Thoracic aorta (tissue), 2 donors: Measurements from ENCODE around the gene VPS35L. TPM values are rescaled to one million over a fixed set of nuclear protein-coding genes. Genes with fewer than 3 reads are reported as not detected.

ENCODE experiments used
- ATAC-seq: fragments of 150-250 bp; one replicate; pipeline ENCODE4 v1.8.0; 2017; ENCODE audit warnings: low read depth; ENCODE audit not compliant: insufficient number of reproducible peaks, low FRiP score
- DNase-seq: peaks from one replicate; pipeline ENCODE4 v3.0.0-alpha.2; 2020; ENCODE audit warnings: low spot score
- H3K27ac ChIP-seq, 2 donors: fragments of 200-600 bp; sonication (generic); 1 replicate in 1 of 2; 2 replicates in 1 of 2; pipeline ENCODE4 v1.5.1; 2016; ENCODE audit warnings: mild to moderate bottlenecking in 2 of 2, moderate library complexity in 2 of 2
- H3K27me3 ChIP-seq: fragments of 200-600 bp; sonication (generic); replicated peaks from 2 replicates; pipeline ENCODE4 v1.6.0; 2016; ENCODE audit warnings: mild to moderate bottlenecking; ENCODE audit not compliant: insufficient read depth
- H3K36me3 ChIP-seq: fragments of 200-600 bp; sonication (generic); one replicate; pipeline ENCODE4 v1.5.1; 2016
- H3K4me1 ChIP-seq, 2 donors: fragments of 200-600 bp; sonication (generic); 1 replicate in 1 of 2; 2 replicates in 1 of 2; pipeline versions ENCODE4 v1.5.1 to v1.6.0; 2016; ENCODE audit warnings: low read depth in 2 of 2, mild to moderate bottlenecking in 1 of 2; ENCODE audit not compliant: control insufficient read depth in 1 of 2
- H3K4me3 ChIP-seq: fragments of 200-600 bp; sonication (generic); 2 replicates; pipeline ENCODE4 v1.5.1; 2016; ENCODE audit warnings: mild to moderate bottlenecking
- H3K9me3 ChIP-seq: fragments of 200-600 bp; sonication (generic); 2 replicates; pipeline ENCODE4 v1.5.1; 2016
- CTCF ChIP-seq: fragments of 200-600 bp; sonication (generic); IDR thresholded peaks from one replicate; pipeline ENCODE4 v1.5.1; 2019; ENCODE audit warnings: antibody characterized with exemption
- total RNA-seq, 2 donors: library from RNA; depleted of rRNA; stranded (reverse); fragments of >200 nt; gene quantifications; one replicate each; pipeline versions ENCODE4 v1.1.0 to v1.2.3, GENCODE V29; 2016

Gene VPS35L
- total RNA-seq, 2 donors from 2014 or later: 38.2 to 41.6 TPM

- Histone ChIP-seq H3K4me3 (no peak overlapping the region), H3K36me3 (peaks cover 14% of the 10 kb centered on the region), H3K27me3 (no peaks in the 10 kb centered on the region), H3K9me3 (no peaks in the 10 kb centered on the region), H3K27ac (no peak overlapping the region), H3K4me1 (no peaks in the 10 kb centered on the region)
- TF ChIP-seq CTCF: no peak
- ATAC-seq: no peak
- no peak for DNase-seq
Observed at GRCh38 chr16:19567560-19567959, 12.1 kb downstream of the VPS35L start.

- no peak for TF ChIP-seq CTCF
- Histone ChIP-seq H3K9me3 (no peaks in the 10 kb centered on the region), H3K4me1 (no peaks in the 10 kb centered on the region), H3K27me3 (no peaks in the 10 kb centered on the region), H3K36me3 (peaks cover 38% of the 10 kb centered on the region), H3K4me3 (no peak overlapping the region), H3K27ac (no peak overlapping the region)
- DNase-seq (no peak), ATAC-seq (no peak)
Observed at GRCh38 chr16:19573997-19574396, 18.5 kb downstream of the VPS35L start.

- no peaks in the 10 kb centered on the region for H3K27me3 ChIP-seq
- H3K4me3 ChIP-seq: no peak overlapping the region
- no peak for ATAC-seq
- peaks cover 36% of the 10 kb centered on the region for H3K36me3 ChIP-seq
- no peaks in the 10 kb centered on the region for H3K4me1 ChIP-seq
- DNase-seq: no peak
- TF ChIP-seq CTCF: no peak
- no peaks in the 10 kb centered on the region for H3K9me3 ChIP-seq
- H3K27ac ChIP-seq: no peak overlapping the region
Observed at GRCh38 chr16:19574615-19575014, 19.1 kb downstream of the VPS35L start.

DNA sequence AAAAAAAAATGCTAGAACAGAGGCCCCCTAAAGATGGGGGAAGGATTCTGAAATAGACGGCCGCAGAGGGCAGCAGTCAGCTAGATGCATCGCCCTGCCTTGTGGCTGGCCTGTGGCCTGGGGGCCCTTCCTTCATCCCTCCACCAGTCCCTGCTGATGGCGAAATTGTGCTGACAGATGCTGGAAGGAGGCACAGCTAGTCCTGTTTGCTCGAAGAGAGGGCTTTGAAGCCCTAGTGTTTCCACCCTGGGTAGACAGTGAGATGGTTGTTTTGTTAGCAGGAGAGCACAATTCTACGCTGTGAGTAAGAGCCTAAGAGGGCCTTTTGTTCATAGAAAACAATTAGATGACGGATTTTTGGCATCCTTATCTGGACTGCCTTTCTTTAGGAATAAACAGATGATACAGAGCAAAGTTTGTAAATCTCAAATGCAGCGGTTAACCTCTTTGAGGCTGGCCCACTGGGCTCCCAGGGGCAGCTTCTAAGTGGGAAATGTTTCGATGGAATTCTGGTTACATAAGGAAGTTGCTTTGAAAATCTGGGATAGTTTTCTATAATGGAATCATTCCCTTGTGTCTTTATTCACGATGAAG lies 23.0 kb downstream of the VPS35L start:
- H3K9me3 ChIP-seq: no peaks in the 10 kb centered on the region
- ATAC-seq: no peak
- H3K27ac ChIP-seq: peak overlapping the region in 1 of 2 donors; percentile 10
- H3K27me3 ChIP-seq: no peaks in the 10 kb centered on the region
- no peaks in the 10 kb centered on the region for H3K4me1 ChIP-seq
- no peak for DNase-seq
- no peak overlapping the region for H3K4me3 ChIP-seq
- TF ChIP-seq CTCF: no peak
- H3K36me3 ChIP-seq: peaks cover 66% of the 10 kb centered on the region

DNA sequence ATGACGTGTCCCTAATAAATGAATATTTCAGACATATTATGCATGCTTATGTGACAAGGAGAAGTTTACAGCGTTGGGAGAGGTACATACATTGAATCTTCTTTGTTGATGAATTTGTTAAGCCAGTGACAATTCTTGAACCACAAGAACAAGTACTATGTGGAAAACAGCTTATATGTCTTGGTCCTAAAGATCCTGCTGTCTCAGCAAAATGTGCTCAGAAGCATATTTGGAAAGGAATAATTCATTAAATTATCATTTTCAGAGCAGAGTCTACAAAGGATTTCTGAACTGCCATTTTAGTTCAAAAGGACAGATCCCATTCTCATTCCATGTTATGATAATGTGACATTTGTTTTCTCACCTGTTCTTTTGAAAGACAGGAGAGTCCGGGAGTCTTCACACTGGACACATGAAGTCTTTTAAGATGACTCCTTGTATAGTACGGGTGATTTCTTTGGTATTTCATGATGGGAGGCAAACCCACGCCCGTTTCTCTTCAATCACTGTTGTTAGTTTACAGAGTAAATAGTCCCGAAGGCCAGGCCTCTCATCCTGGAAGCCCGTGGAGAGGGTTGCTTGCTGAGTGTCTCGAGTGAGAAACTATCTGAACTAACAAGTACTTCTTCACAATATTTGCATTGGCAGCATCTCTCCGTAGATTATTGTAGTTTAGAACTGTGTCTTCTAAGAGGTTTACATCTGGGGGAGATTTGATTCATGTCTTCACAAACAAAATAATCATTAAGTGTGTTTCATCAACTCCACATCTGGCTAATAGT lies 26.7 kb downstream of the VPS35L start:
- Histone ChIP-seq H3K36me3 (peaks cover 46% of the 10 kb centered on the region), H3K27ac (no peak overlapping the region), H3K4me1 (no peaks in the 10 kb centered on the region), H3K4me3 (no peak overlapping the region), H3K27me3 (no peaks in the 10 kb centered on the region), H3K9me3 (no peaks in the 10 kb centered on the region)
- TF ChIP-seq CTCF: no peak
- no peak for DNase-seq
- no peak for ATAC-seq
